ENCODE measurements around the gene PLEKHA7. TPM values are rescaled to one million over a fixed set of nuclear protein-coding genes. Genes with fewer than 3 reads are reported as not detected.
"Not testable (repeated sequence)": the region's sequence is repeated elsewhere in the genome, so short reads cannot be mapped to it uniquely, and the experiment has no call there.

PLEKHA7 gene, protein sequence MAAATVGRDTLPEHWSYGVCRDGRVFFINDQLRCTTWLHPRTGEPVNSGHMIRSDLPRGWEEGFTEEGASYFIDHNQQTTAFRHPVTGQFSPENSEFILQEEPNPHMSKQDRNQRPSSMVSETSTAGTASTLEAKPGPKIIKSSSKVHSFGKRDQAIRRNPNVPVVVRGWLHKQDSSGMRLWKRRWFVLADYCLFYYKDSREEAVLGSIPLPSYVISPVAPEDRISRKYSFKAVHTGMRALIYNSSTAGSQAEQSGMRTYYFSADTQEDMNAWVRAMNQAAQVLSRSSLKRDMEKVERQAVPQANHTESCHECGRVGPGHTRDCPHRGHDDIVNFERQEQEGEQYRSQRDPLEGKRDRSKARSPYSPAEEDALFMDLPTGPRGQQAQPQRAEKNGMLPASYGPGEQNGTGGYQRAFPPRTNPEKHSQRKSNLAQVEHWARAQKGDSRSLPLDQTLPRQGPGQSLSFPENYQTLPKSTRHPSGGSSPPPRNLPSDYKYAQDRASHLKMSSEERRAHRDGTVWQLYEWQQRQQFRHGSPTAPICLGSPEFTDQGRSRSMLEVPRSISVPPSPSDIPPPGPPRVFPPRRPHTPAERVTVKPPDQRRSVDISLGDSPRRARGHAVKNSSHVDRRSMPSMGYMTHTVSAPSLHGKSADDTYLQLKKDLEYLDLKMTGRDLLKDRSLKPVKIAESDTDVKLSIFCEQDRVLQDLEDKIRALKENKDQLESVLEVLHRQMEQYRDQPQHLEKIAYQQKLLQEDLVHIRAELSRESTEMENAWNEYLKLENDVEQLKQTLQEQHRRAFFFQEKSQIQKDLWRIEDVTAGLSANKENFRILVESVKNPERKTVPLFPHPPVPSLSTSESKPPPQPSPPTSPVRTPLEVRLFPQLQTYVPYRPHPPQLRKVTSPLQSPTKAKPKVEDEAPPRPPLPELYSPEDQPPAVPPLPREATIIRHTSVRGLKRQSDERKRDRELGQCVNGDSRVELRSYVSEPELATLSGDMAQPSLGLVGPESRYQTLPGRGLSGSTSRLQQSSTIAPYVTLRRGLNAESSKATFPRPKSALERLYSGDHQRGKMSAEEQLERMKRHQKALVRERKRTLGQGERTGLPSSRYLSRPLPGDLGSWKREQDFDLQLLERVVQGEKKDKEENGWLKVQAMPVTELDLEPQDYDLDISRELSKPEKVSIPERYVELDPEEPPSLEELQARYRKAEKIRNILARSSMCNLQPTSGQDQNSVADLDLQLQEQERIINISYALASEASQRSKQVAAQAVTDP
- total RNA-seq (2014; rRNA removed; shearing (Covaris generic)) (0.13 TPM in 1 of 2 replicates, not detected in the other), total RNA-seq (2022) (not detected in 2 replicates), Bru-seq, nascent RNA (percentile 14 among the genes with signal in this experiment), BruChase-seq, experiment 1, labeled RNA remaining after a 6-hour chase (percentile 11 among the genes with signal in this experiment), BruChase-seq, experiment 2, labeled RNA remaining after a 2-hour chase (percentile 11 among the genes with signal in this experiment)
- long read RNA-seq, partial matches to known transcripts: 0 of 1 reads
- long read RNA-seq, other reads (novel, unspliced or antisense): 1 of 1 reads

DNA sequence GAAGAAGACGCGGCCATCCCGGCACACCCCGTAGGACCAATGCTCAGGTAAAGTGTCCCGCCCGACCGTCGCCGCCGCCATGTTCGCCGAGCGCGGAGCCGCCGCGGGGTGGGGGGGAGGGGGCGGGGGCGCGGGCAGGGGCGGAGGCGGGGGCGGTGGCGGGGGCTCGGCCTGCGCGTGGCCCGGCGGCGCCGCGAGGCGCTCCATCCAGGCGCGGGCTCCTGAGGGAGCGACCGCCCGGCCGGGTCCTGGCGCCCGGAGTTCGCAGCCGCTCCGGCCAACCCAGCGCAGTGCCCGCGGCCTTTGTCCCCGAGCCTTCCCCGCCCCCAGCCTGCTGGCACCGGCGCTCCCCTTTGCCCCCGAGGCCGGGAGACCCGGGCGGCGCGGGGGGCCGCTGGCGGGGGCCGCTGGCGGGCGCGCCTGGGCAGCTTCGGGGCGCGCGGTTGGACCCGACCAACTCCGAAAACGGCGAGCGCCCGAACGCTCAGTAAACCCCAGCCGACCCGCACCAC is at the start of gene PLEKHA7:
Gene PLEKHA7, minus strand, starts transcription at position 94 of the 512 bp plus-strand sequence. Its CDS starts 13 bp downstream, at position 81.
- H3K4me3 ChIP-seq (ENCODE audit: low read depth, low read length, poor library complexity, severe bottlenecking): no peak within 1 kb of the TSS
- H2AFZ ChIP-seq (ENCODE audit: low read length): no peak within 1 kb of the TSS
- no peak for TF ChIP-seq EZH2phosphoT487 (IDR thresholded peaks at IDR 0.05; ENCODE audit: borderline replicate concordance, low read depth, low read length)
- TF ChIP-seq, protein P1, sequence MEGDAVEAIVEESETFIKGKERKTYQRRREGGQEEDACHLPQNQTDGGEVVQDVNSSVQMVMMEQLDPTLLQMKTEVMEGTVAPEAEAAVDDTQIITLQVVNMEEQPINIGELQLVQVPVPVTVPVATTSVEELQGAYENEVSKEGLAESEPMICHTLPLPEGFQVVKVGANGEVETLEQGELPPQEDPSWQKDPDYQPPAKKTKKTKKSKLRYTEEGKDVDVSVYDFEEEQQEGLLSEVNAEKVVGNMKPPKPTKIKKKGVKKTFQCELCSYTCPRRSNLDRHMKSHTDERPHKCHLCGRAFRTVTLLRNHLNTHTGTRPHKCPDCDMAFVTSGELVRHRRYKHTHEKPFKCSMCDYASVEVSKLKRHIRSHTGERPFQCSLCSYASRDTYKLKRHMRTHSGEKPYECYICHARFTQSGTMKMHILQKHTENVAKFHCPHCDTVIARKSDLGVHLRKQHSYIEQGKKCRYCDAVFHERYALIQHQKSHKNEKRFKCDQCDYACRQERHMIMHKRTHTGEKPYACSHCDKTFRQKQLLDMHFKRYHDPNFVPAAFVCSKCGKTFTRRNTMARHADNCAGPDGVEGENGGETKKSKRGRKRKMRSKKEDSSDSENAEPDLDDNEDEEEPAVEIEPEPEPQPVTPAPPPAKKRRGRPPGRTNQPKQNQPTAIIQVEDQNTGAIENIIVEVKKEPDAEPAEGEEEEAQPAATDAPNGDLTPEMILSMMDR (conservative IDR thresholded peaks at IDR 0.05; ENCODE audit: low read length): no peak
- intact Hi-C loops (cut with micrococcal nuclease; ENCODE audit: unreplicated experiment): no loop called here
- no peaks in the 10 kb centered on the region for H3K36me3 ChIP-seq (ENCODE audit: insufficient read depth, low read length)
- H3K9me2 ChIP-seq (ENCODE audit: insufficient read depth, low read length): no peaks in the 10 kb centered on the region
- peak within 1 kb of the TSS; percentile 5; the same call in 1 of the 2 replicates for H3K4me2 ChIP-seq (ENCODE audit: low read length)
- no peaks in the 10 kb centered on the region for H3K9me3 ChIP-seq (ENCODE audit: low read length)
- no peak within 1 kb of the TSS for H3K27ac ChIP-seq (ENCODE audit: low read depth, low read length, poor library complexity, severe bottlenecking)
- H4K20me1 ChIP-seq (ENCODE audit: insufficient read depth, low read length): no peaks in the 10 kb centered on the region
- BruUV-seq (replicated peaks): no TSS peak
- no peaks in the 10 kb centered on the region for H3K4me1 ChIP-seq (ENCODE audit: insufficient read depth, low read length, poor library complexity, severe bottlenecking)
- DNase-seq (ENCODE audit: low spot score): no peak
- POLR2A ChIA-PET: no interaction called here
- no peaks in the 10 kb centered on the region for H3K79me2 ChIP-seq (ENCODE audit: insufficient read depth, low read depth, low read length)
- CTCF ChIA-PET (ENCODE audit: unreplicated experiment): no interaction called here

DNA sequence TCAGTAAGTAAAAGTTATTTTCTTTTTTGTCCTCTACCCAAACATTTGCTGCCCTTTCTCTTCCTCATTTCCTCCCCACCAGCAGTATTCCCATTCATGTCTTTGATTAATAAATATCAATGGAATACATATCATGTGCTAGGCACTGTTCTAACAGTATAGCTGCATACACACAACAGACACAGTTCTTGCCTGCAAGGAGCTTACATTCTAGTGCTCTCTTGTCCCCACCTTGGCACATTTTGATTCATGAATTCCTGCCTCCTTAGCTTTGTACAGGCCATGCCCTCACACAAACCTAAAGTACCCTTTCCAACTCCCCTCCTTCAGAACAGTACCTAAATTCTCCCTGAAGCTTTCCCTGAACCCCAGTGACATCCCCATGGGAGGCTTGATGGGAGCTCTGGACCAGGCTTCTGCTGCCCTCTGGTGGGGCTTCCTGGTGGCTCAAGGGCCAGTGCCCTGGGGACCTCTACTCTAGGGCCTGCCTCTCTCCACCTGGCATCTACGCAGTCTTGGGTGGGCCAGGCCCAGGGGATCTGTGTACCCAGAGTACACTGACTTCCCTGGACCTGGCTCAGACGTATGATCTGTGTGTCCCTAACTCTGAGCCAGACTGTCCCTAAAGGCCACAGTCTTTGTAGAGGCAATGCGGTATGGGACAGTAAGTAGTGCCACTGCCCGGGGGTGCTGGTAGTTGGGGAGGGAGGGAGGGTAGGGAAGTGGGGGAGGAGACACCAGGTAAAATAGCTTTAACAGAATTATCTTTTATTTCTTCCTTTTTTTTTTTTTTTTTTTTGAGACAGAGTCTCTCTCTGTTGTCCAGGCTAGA is 49.2 kb upstream of the PLEKHA7 start:
- H3K4me2 ChIP-seq (ENCODE audit: low read length): no peak overlapping the region
- no peaks in the 10 kb centered on the region for H3K4me1 ChIP-seq (ENCODE audit: insufficient read depth, low read length, poor library complexity, severe bottlenecking)
- H3K27ac ChIP-seq (ENCODE audit: low read depth, low read length, poor library complexity, severe bottlenecking): no peak overlapping the region
- DNase-seq (ENCODE audit: low spot score): peak; percentile 32
- H2AFZ ChIP-seq (ENCODE audit: low read length): no peak overlapping the region
- no peaks in the 10 kb centered on the region for H4K20me1 ChIP-seq (ENCODE audit: insufficient read depth, low read length)
- H3K9me3 ChIP-seq (ENCODE audit: low read length): no peaks in the 10 kb centered on the region
- no peaks in the 10 kb centered on the region for H3K36me3 ChIP-seq (ENCODE audit: insufficient read depth, low read length)
- no peaks in the 10 kb centered on the region for H3K79me2 ChIP-seq (ENCODE audit: insufficient read depth, low read depth, low read length)
- H3K4me3 ChIP-seq (ENCODE audit: low read depth, low read length, poor library complexity, severe bottlenecking): no peak overlapping the region
- intact Hi-C loops (cut with micrococcal nuclease; ENCODE audit: unreplicated experiment): loop anchor here (1.0 to 5.0 kb wide), 2 partner anchors 126 to 243 kb away; no protein-coding TSS in a partner anchor
- TF ChIP-seq EZH2phosphoT487 (IDR thresholded peaks at IDR 0.05; ENCODE audit: borderline replicate concordance, low read depth, low read length): no peak
- TF ChIP-seq, protein P1 (conservative IDR thresholded peaks at IDR 0.05; ENCODE audit: low read length): peak; percentile 76
- no peaks in the 10 kb centered on the region for H3K9me2 ChIP-seq (ENCODE audit: insufficient read depth, low read length)
- ChIA-PET CTCF (ENCODE audit: unreplicated experiment) (interaction anchor here (0.5 kb wide), 1 partner anchor 292 kb away, joined by 3 read pairs; no protein-coding TSS in a partner anchor), POLR2A (no interaction called here)
- no TSS peak for BruUV-seq (replicated peaks)

DNA sequence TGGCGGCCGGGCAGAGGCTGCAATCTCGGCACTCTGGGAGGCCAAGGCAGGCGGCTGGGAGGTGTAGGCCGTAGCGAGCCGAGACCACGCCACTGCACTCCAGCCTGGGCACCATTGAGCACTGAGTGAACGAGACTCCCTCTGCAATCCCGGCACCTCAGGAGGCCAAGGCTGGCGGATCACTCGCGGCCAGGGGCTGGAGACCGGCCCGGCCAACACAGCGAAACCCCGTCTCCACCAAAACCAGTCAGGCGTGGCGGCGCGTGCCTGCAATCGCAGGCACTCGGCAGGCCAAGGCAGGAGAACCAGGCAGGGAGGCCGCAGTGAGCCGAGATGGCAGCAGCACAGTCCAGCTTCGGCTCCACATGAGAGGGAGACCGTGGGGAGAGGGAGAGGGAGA is 36.9 kb upstream of the PLEKHA7 start:
- H3K4me1 ChIP-seq (ENCODE audit: insufficient read depth, low read length, poor library complexity, severe bottlenecking); H4K20me1 ChIP-seq (ENCODE audit: insufficient read depth, low read length); POLR2A ChIA-PET; H3K9me2 ChIP-seq (ENCODE audit: insufficient read depth, low read length); H3K9me3 ChIP-seq (ENCODE audit: low read length); H3K79me2 ChIP-seq (ENCODE audit: insufficient read depth, low read depth, low read length); BruUV-seq (replicated peaks); H3K4me3 ChIP-seq (ENCODE audit: low read depth, low read length, poor library complexity, severe bottlenecking); H3K27ac ChIP-seq (ENCODE audit: low read depth, low read length, poor library complexity, severe bottlenecking); H3K36me3 ChIP-seq (ENCODE audit: insufficient read depth, low read length); H2AFZ ChIP-seq (ENCODE audit: low read length); DNase-seq (ENCODE audit: low spot score); H3K4me2 ChIP-seq (ENCODE audit: low read length); intact Hi-C loops (cut with micrococcal nuclease; ENCODE audit: unreplicated experiment); CTCF ChIA-PET (ENCODE audit: unreplicated experiment): not testable (repeated sequence)
